ENCODE results near the gene ZCCHC7. TPM values are rescaled to one million over a fixed set of nuclear protein-coding genes. Genes with fewer than 3 reads are reported as not detected.

The ZCCHC7 gene
- total RNA-seq, 1 experiment from 2014 or later, result 27.9 TPM

GRCh38 chr9:37382982-37383357 lies 262.6 kb downstream of the ZCCHC7 start:
- POLR2A ChIA-PET (ENCODE audit: low non-redundant PET), result no interaction called here
- no peak for DNase-seq (ENCODE audit: low spot score)
- TF ChIP-seq EZH2 (IDR thresholded peaks at IDR 0.05; ENCODE audit: borderline replicate concordance, low read depth, low read length, poor library complexity, severe bottlenecking), result no peak
- TF ChIP-seq, protein P1, sequence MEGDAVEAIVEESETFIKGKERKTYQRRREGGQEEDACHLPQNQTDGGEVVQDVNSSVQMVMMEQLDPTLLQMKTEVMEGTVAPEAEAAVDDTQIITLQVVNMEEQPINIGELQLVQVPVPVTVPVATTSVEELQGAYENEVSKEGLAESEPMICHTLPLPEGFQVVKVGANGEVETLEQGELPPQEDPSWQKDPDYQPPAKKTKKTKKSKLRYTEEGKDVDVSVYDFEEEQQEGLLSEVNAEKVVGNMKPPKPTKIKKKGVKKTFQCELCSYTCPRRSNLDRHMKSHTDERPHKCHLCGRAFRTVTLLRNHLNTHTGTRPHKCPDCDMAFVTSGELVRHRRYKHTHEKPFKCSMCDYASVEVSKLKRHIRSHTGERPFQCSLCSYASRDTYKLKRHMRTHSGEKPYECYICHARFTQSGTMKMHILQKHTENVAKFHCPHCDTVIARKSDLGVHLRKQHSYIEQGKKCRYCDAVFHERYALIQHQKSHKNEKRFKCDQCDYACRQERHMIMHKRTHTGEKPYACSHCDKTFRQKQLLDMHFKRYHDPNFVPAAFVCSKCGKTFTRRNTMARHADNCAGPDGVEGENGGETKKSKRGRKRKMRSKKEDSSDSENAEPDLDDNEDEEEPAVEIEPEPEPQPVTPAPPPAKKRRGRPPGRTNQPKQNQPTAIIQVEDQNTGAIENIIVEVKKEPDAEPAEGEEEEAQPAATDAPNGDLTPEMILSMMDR (conservative IDR thresholded peaks at IDR 0.05; ENCODE audit: low read depth, low read length), result no peak
- H3K4me3 ChIP-seq (ENCODE audit: low read depth, low read length, poor library complexity, severe bottlenecking), result no peak overlapping the region
- H3K9me3 ChIP-seq (ENCODE audit: low read depth, low read length, poor library complexity, severe bottlenecking), result no peaks in the 10 kb centered on the region
- no TSS peak for BruUV-seq (replicated peaks)
- peaks cover 33% of the 10 kb centered on the region for H3K4me1 ChIP-seq (ENCODE audit: insufficient read depth, low read length, poor library complexity, severe bottlenecking)
- CTCF ChIA-PET, result no interaction called here
- intact Hi-C loops (cut with micrococcal nuclease; ENCODE audit: unreplicated experiment), result loop anchor here (2.0 to 10.0 kb wide), 4 partner anchors 52 to 508 kb away; no protein-coding TSS in a partner anchor
- H3K27ac ChIP-seq (ENCODE audit: low read depth, low read length, poor library complexity, severe bottlenecking), result peak overlapping the region; percentile 84
- no peaks in the 10 kb centered on the region for H3K27me3 ChIP-seq (replicated peaks; ENCODE audit: insufficient read depth, low read depth, low read length, poor library complexity)
- H3K36me3 ChIP-seq (ENCODE audit: insufficient read depth, low read length, poor library complexity, severe bottlenecking), result no peaks in the 10 kb centered on the region

DNA sequence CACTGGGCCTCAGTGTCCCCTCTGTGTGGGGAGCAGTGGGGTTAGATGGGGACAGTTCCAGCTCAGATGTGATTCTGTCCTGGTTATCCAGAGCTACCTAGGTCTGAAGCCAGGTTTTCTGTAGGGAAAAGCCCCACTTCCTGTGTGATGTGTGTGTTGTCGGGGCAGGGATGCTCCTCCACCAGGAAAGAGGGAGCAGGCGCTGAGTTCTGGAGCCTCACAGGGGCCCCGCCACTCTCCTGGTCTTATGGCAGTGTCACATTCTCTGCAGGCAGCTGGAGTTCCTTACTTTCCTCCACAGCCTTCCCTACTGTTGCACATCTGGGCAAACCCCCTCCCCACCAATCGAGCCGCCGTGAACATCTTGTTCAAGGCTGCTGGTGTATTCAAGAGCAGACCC lies 263.0 kb downstream of the ZCCHC7 start:
- TF ChIP-seq, protein P1 (conservative IDR thresholded peaks at IDR 0.05; ENCODE audit: low read depth, low read length), result no peak
- TF ChIP-seq EZH2 (IDR thresholded peaks at IDR 0.05; ENCODE audit: borderline replicate concordance, low read depth, low read length, poor library complexity, severe bottlenecking), result no peak
- CTCF ChIA-PET, result interaction anchor here (1.3 kb wide), 1 partner anchor 24 kb away, joined by 3 read pairs; no protein-coding TSS in a partner anchor
- H3K36me3 ChIP-seq (ENCODE audit: insufficient read depth, low read length, poor library complexity, severe bottlenecking), result no peaks in the 10 kb centered on the region
- H3K9me3 ChIP-seq (ENCODE audit: low read depth, low read length, poor library complexity, severe bottlenecking), result no peaks in the 10 kb centered on the region
- H3K4me3 ChIP-seq (ENCODE audit: low read depth, low read length, poor library complexity, severe bottlenecking), result no peak overlapping the region
- peak overlapping the region; percentile 84 for H3K27ac ChIP-seq (ENCODE audit: low read depth, low read length, poor library complexity, severe bottlenecking)
- POLR2A ChIA-PET (ENCODE audit: low non-redundant PET), result no interaction called here
- intact Hi-C loops (cut with micrococcal nuclease; ENCODE audit: unreplicated experiment), result loop anchor here (2.0 to 10.0 kb wide), 4 partner anchors 53 to 509 kb away; no protein-coding TSS in a partner anchor
- H3K27me3 ChIP-seq (replicated peaks; ENCODE audit: insufficient read depth, low read depth, low read length, poor library complexity), result no peaks in the 10 kb centered on the region
- DNase-seq (ENCODE audit: low spot score), result peak; percentile 67
- TSS peak; percentile 77 for BruUV-seq (replicated peaks)
- H3K4me1 ChIP-seq (ENCODE audit: insufficient read depth, low read length, poor library complexity, severe bottlenecking), result peaks cover 33% of the 10 kb centered on the region

DNA sequence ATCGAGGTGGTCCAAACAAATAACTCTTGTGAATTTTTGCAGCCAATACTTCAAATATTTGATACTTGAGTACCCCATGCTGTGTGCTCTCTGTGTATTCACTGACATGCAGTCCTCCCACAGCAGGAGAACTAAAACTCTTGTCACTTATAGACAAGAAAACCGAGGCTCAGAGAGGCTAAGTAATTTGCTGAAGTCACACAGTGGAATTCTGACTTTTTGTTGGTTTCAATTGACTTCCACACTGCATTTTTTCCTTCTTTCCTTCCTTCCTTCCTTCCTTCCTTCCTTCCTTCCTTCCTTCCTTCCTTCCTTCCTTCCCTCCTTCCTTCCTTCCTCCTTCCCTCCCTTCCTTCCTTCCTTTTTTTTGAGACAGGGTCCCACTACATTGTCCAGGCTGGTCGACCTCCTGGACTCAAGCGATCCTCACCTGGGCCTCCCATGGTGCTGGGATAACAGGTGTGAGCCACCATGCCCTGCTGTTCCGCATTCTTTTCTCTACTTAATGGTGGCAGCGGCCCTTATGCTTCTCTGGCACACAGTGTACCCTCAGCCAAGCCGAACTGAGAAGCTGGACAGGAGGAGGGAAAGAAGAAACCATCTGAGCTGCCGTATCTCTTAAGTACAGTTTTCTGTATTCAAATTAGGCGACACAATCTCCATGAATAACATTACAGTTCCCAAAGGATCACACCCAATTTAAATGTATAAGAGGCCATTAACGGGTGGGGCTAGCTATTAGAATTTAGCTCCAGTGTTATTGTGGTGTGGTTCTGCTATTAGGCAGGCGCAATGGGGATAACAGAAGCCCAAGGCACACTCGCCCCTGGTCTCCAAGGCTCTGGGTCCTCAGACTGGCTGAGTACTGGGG lies 263.7 kb downstream of the ZCCHC7 start:
- Histone ChIP-seq H3K9me3 (ENCODE audit: low read depth, low read length, poor library complexity, severe bottlenecking) (no peaks in the 10 kb centered on the region), H3K27me3 (replicated peaks; ENCODE audit: insufficient read depth, low read depth, low read length, poor library complexity) (no peaks in the 10 kb centered on the region), H3K36me3 (ENCODE audit: insufficient read depth, low read length, poor library complexity, severe bottlenecking) (no peaks in the 10 kb centered on the region), H3K4me1 (ENCODE audit: insufficient read depth, low read length, poor library complexity, severe bottlenecking) (peaks cover 33% of the 10 kb centered on the region), H3K27ac (ENCODE audit: low read depth, low read length, poor library complexity, severe bottlenecking) (peak overlapping the region; percentile 95), H3K4me3 (ENCODE audit: low read depth, low read length, poor library complexity, severe bottlenecking) (peak overlapping the region; percentile 13)
- peak; percentile 94 for DNase-seq (ENCODE audit: low spot score)
- intact Hi-C loops (cut with micrococcal nuclease; ENCODE audit: unreplicated experiment), result loop anchor here (1.0 to 10.0 kb wide), 6 partner anchors 47 to 509 kb away; no protein-coding TSS in a partner anchor
- POLR2A ChIA-PET (ENCODE audit: low non-redundant PET), result interaction anchor here (0.8 kb wide), 1 partner anchor 66 kb away, joined by 3 read pairs; no protein-coding TSS in a partner anchor
- TF ChIP-seq, protein P1 (conservative IDR thresholded peaks at IDR 0.05; ENCODE audit: low read depth, low read length), result no peak
- no peak for TF ChIP-seq EZH2 (IDR thresholded peaks at IDR 0.05; ENCODE audit: borderline replicate concordance, low read depth, low read length, poor library complexity, severe bottlenecking)
- no TSS peak for BruUV-seq (replicated peaks)
- CTCF ChIA-PET, result interaction anchor here (1.3 kb wide), 1 partner anchor 23 kb away, joined by 3 read pairs; no protein-coding TSS in a partner anchor

Measured in A673 (cell line).